NCI-H2029 (cell line): ENCODE data around the gene C9orf152.

ENCODE experiments used
- DNase-seq: peaks from one replicate; lab custom pipeline; 2025; lab: John Stamatoyannopoulos, UW

The C9orf152 gene

DNA sequence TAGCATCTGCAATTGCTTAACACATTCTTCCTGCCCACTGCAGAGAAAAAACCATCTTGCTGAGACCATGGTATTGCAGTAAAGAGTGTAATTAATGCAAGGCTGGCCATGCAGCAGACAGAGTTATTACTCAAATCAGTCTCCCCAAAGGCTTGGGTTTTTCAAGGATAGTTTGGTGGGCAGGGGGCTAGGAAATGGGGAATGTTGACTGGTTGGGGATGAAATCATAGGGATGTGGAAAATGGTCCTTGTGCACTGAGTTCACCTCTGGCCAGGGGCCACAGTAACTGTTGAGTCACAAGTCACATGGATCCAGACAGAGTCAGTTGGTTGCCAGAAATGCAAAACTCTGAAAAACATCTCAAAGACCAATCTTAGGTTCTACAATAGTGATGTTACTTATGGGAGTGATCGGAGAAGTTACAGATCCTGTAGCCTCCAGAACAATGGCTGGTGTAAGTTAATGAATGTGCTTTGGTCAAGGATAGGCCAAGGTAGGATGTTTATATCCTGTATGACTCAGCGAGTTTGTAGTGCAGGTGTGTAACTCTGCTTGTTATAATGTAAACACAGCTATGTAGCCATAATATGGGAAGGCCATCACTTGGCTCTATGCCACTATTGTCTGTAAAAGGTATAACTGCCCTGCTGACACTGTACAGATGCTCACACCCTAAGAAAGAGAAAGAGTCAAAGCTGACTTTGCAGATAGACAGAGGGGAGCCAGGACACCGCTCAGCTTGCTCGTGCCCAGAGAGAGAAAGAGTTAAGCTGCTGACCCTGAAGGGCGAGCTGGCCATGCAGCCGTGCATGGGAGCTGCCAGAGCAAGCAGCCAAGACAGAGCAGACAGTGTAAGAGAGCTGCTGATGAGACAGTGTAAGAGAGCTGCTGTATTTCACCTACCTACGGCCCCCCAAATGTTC is 27.2 kb downstream of the C9orf152 start:
- DNase-seq = peak; percentile 11

DNA sequence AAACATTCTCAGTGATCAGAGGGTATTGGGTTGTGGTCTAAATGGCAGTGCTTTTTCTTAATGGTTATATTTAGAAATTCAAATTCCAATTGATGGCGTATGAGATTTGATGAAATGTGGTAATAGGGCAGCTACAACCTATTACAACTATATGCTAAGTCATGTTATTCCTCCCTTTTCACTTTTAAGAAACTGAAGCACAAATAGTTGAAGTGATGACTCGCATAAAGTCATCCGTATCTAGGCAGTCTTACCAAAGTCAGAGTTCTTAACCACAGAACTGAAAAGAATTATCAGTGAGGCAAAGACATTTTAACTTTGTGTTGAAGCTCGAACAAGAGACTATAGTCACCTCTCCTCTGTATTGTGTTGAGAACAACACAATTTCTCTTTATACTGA is 28.2 kb downstream of the C9orf152 start:
- no peak for DNase-seq

DNA sequence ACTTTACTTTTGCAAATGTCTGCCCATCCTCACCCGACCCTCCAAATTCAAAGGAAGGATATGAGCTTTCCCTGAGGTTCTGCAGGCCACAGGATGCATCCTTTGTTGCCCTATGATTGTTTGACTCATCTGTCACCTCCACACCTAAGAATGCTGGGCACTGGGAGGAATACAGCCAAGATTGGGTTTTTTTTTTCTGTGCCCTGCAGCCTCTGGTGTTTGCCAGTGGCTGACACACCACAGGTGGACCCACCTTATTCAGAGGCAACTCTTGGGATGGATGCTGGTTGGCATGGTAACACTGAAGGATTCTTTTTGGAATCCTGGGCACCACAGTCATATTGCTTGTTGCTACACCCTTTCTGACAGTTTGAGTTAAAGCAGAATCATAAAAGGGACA is 29.7 kb downstream of the C9orf152 start:
- DNase-seq = no peak

DNA sequence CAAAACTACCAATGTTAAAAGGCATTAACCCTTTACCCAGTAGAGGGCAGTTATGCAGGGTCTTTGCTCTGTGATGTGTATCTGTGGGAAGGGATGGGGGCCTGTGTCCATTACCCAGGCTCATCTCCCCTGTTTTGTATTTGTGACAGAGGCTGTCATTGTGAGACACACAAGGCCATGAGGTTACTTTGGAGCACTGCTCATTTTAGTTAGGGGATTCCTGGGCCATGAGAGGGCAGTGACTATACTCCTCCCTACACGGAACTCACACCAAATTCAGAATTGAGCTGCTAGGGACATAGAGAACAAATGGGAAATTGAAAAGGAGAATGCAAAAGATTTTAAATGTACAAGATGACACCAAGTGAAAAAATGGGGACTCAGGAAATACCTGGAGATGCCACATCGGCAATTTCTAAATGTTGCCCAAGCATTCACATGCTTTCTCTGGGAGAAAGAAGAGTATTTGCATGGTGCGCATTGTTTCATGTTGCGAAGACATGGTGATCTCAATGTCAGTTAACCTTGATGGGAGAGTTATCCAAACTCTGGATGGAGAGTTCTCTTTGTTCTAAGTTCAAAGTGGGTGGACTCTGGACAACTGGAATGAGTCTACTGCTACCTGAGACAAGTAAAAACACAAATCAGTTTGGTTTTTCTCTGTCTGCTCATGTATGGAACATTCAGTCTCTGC is 32.5 kb downstream of the C9orf152 start:
- no peak for DNase-seq

DNA sequence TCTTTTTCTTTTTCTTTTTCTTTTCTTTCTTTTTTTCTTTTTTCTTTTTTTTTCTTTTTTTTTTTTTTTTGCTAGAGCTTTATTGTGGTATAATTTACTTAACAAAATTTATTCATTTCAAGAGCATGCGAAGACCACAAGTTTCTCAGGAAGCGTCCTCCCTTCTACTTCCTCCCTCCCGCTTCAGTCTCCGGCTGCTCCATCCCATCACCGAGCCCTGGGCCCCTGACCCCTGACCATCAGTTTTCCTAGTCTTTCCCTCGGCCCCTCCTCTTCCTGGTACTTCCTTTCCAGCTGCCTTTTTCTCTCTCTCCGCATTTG is 34.7 kb downstream of the C9orf152 start:
- DNase-seq = no peak

DNA sequence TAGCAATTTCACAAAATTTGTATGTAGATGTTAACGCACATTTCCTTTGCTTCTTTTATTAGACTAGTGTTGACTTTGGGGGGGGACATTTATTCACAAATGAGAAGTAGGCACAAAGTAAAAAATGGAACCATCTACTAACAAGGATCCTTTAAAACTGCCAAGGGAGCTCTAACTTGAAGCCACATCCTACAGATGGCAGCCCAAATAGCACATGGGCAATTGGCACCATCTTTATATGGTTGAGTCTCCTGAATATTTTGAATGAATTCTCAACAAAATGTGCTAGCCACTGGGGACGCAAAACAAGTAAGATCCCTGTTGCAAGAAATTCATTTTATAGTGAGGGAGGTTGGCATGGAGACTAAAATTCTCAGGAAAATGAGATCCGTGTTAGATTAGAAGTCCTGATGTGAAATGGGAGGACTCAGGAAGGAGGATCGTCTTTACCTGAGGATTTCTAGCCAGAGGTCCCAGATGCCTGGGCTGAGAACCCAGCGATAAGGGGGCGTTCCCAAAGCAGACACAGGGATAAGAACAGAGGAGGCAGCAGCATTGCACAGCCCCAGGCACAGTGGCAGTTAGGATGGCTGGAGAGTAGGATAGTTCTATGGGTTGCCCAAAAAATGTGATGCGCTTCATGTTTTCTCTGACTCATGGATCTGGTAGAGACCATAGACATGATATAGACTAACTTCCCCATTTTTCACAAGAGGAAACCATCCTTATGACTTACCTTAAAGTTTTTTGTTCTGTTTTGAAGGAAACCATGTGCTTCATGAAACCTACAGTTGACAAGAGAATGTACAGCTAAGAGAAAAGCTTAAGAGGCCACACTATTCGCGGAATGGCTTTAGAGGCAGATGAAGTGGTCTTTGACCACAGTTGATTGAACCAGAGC is 37.4 kb downstream of the C9orf152 start:
- DNase-seq = no peak

DNA sequence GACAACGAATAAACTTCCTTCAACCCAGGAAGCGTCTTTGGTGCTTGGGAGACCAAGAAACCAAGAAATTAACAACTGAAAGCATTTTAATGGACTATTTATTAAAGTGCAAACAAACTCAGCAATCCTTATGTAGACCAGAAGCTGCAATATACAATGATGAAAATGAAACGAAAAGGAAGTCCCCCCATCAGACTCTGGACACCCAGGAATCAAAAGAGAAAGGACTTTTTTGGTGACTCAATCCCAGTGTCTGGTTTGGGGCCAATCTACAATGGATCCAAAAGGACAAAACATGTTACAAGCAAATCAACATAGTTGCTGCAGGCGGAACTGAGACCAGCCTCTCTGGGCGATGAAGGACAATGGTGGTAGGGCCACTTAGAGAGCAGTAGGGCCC is 39.5 kb downstream of the C9orf152 start:
- no peak for DNase-seq

DNA sequence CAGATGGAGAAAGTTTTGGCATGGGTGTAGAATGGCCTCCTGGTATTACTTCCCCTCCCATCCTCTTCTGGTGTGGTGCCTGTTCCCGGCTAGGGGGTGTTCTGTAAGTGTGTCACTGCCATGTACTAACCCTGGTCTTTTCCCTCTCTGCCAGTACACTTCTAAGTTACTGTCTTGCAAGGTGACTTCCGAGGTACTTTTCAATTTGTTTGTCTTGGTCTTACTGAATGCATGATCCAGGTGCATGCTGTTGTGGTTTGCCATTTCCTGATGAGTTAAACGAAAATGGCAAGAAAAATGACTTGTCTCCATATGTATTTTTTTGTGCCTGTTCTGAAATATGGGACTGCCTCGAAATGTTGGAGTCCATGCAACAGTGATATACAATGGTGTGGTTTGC is 46.0 kb downstream of the C9orf152 start:
- DNase-seq = no peak

DNA sequence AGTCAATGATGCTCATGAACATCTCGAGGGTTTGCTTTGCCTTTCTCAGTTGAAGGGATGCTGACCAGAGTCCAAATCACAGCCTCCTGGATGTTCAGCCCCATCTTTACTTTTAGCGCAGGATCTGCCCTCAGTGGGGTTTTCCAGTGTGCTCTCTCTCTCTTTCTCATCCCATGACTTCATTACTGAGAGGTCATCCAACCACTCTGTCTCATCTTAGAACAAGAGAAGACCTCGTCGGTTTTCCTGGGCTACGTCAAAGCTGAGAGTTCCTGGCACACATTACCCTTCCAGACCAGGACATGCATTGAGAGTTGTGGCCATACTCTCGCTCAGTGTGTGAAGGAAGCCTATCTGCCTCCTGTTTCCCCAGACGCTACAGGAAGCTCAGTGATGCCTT is 47.3 kb downstream of the C9orf152 start:
- DNase-seq = no peak

DNA sequence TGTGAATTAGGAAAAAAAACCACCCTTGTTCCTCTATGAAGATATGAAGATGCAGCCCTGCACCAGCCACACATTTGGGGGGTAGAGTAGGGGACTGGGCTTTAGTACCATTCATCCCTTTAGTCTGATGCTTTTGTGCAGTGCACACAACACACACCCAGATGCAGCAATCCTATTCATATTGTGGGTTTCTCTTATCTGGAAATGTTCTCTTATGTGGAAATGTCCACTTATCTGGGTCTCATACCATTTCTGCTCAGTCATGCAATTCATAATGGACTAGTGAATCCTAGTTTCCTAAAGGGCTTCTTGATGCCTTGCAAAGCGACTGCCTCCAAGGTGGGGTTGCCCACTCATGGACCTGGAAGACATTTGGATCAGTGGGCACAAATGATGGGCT is 47.8 kb downstream of the C9orf152 start:
- DNase-seq = no peak

DNA sequence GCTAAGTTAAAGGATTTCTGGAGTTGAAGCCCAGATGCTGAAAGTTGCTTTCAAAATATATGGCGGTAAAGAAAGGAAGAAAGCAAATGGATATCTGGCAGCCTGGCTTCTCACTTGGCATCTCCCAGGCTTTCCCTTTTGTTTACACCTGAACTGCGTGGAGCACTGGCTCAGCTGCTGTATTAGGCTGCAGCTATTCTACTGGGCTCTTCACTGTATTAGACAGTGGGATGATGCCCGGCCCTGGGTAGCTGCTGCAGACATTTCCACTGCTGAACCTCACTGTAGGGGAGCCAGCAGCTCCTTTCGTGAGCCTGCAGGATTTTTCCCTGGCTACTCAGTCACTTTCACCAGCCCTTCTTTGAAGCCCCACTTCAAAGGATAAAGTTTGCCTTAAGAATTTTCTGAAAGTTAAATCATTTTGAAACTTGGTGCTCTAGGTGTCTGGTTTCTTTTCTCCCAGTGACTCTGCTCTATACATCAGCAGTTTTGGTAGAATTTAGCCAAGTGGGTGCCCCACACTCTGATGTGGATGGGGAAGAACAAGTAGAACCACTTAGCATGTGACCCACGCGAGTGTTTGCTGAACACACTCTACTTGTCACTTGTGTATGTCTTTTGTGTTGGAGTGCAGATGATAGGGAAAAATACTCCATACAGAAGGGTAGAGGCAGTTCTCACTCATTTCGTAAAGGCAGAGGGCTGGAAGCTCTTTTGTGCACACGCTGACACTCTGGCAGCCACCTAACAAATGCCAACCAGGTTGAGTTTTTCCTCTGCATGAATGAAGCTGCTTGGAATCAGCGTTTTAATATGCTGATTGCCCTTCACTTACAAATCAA is 49.9 kb downstream of the C9orf152 start:
- DNase-seq = peak; percentile 57

DNA sequence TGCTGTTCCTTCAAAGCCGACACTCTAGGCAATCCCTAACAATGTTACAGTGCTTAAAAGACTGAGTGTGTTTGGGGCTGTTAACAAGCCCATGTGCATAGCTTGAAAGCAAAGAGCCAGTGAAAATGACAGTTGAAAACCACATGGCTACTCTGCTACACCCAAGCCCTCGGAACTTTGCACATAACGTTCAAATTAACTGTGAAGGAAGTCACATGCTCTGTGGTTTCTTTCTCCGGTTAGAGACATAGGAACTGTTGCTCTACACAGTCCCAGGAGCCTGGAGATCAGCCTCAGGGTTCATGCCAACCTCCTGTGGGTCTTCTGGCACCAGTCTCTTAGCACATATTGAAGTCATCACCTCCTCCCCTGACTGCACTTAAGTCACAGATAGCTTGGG is 51.1 kb downstream of the C9orf152 start:
- DNase-seq = no peak

DNA sequence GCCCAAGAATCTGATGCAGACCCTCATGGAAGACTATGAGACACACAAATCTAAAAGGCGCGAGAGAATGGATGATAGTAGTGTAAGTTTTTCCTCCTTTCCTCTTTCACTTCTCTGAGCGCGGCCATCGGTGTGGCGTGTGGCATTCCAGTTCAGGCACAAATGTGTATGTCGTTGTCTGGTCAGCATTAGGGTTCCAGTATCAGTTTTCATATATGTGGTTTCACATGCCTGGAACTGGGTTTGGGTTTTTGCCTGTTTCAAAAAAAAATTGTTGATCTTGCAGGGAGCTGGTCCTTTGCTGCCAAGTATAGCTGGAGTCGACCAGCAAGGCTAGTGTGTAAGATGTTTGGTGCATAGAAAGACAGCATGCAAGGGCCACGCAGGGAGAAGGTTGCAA is 51.5 kb downstream of the C9orf152 start:
- no peak for DNase-seq

DNA sequence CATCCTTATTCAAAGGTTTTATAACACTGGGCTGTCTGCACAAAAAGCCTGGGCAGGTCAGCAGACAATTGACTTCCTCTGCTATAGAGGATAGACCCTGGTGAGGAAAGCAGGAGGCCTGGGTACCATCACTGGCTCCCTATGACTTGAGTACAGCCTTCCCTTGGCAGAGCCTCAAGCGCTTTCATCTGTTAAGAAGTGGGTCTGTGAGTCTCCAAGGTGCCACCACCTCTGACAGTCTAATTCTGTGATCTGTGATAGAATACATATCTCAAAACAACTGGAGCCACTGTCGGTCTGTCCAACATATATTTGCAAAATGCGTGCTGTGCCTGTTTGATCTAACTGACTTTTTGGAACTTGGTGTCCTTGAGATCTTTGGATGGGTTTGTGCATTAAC is 52.2 kb downstream of the C9orf152 start:
- no peak for DNase-seq

DNA sequence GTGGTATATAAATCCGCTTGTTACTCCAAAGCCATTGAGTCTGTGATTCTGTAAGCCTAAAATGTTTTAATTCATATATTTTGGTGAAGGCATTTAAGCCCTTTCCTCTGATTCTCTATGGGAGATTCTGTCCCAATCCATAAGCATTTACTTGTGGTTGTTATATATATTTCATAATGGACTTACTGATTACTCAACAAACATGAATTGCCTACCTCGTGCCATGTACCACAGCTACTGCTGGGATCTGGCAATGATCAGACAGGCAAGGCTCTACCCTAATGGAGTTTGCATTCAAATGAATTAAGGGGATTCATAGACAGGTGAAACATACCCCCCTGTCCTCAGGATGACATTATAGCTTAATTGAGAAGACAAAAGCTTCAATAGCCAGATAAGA is 54.5 kb downstream of the C9orf152 start:
- DNase-seq = no peak

DNA sequence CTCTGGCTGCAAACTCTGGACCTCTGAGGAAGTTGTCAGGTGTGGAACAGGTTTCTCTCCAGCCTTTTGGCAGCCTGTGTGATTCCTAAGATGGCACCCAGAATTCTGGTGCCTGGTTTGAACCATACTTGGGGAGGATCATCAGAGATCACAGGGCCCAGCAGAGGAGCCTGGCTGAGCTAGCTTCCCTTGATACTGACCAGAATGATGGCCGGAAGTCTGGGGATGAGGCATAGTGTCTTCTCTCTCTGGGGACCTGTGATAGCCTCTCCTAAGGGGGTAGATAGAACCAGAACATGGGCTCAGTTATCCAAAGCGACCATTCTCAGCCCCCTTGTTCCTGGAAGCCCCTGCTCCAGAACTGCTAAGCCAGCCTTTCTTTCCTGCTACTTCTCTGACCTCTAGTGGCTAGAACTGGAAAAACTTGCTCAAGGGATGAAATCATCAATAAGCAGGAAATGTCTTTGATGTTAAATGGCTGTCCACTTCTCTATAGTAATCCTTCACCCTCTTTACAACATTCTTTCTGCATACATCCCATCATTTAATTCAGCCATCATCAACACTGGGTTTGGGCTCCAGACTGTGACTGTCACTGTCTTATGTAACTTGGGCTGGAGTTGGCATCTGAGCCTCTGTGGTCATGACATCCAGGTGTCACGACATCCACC is 55.1 kb downstream of the C9orf152 start:
- DNase-seq = peak; percentile 45
